GM19099 (cell line): ENCODE measurements around the gene GPC1.

Experiments used
- POLR2A ChIP-seq: IDR thresholded peaks from 3 replicates; pipeline ENCODE4 v1.6.1; 2011; ENCODE audit warnings: low read depth; ENCODE audit not compliant: insufficient read length; ENCODE audit errors: extremely low read depth

GPC1 gene

DNA sequence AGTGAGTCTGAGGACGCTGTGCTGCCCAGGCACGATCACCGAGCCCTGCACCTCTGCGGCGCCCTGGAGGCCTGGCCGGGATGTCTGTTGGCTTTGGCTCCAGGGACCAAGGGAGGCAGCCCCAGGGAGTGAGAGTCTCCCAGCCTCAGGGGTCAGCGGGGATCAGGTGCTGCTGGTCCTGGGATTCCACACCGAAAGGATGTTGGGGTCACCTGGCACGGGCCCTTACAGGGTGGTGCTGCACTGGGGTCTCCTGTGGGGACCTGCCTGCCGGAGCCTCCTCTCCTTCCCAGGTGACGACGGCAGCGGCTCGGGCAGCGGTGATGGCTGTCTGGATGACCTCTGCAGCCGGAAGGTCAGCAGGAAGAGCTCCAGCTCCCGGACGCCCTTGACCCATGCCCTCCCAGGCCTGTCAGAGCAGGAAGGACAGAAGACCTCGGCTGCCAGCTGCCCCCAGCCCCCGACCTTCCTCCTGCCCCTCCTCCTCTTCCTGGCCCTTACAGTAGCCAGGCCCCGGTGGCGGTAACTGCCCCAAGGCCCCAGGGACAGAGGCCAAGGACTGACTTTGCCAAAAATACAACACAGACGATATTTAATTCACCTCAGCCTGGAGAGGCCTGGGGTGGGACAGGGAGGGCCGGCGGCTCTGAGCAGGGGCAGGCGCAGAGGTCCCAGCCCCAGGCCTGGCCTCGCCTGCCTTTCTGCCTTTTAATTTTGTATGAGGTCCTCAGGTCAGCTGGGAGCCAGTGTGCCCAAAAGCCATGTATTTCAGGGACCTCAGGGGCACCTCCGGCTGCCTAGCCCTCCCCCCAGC is 30.5 kb downstream of the GPC1 start:
- TF ChIP-seq POLR2A: no peak

- TF ChIP-seq POLR2A: no peak
Observed at GRCh38 chr2:240466579-240467148, 31.2 kb downstream of the GPC1 start.

DNA sequence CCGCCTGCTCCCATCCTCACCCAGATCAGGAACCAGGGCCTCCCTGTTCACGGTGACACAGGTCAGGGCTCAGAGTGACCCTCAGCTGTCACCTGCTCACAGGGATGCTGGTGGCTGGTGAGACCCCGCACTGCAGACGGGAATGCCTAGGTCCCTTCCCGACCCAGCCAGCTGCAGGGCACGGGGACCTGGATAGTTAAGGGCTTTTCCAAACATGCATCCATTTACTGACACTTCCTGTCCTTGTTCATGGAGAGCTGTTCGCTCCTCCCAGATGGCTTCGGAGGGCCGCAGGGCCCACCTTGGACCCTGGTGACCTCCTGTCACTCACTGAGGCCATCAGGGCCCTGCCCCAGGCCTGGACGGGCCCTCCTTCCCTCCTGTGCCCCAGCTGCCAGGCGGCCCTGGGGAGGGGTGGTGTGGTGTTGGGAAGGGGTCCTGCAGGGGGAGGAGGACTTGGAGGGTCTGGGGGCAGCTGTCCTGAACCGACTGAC is 31.7 kb downstream of the GPC1 start:
- no peak for TF ChIP-seq POLR2A

GRCh38 chr2:240467659-240468302 is 32.3 kb downstream of the GPC1 start:
- no peak for TF ChIP-seq POLR2A

DNA sequence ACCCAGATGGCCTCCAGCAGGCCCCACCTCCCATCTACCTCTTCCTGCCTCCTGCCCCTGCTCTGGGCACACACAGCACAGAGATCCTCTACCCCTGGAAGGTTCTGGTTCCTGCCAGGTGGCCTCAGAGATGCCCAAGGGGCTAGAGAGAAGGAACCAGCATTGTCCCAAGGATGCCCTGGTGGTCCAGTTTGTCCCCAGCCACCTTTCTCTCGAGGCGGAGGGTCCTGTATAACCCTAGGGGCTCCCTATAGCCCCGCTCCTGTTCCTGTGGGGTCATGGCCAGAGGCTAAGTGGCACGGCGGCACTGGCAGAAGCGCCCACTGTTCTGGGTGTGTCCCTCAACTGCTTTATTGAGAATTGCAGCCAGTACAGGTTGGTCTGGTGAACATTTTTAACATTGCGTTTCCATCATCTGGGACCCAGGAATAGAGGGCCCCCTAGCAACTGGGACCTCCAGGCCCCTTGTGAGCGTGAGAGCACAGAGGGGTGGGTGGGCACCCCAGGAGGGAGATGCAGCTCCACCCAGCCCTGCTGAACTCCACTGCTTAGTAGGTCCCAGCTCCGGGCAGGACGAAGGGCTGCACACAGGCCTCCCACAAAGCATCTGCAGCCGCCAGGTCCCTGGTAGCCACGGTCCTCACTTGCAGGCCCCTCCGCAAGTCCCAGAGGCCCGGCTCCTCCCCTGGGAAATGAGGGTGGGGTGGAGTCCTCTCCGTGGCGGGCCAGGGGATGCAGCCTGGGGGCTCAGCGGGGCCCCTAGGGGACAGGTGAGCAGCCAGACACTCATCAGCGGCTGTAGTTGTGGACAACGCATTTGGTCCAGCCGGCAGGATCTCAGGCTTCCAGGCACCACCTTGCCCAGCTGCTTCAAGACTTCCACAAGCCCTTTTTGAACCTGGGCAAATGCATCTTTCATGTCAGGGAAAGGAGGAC is 33.1 kb downstream of the GPC1 start:
- no peak for TF ChIP-seq POLR2A

DNA sequence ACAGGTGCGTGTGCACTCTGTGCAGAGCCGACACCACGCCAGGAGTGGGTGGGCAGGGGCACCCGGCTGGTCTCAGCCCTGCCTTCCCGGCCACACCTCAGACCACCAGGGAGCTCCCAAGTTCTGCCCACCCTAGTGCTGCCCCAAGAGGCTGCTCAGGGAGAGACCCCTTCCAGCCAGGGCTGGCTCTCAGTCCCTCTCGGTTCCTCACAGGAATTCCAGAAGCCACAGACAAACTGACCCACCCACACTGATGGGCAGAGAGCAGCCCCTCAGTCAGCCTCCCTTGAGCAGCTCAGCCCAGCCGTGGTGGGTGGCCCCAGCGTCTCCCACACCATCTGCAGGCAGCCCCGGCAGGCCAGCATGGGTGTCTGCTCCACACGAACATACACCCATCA is 33.8 kb downstream of the GPC1 start:
- no peak for TF ChIP-seq POLR2A

- no peak for TF ChIP-seq POLR2A
Observed at GRCh38 chr2:240469740-240470139, 34.3 kb downstream of the GPC1 start.

GRCh38 chr2:240472078-240472790 is 36.8 kb downstream of the GPC1 start:
- no peak for TF ChIP-seq POLR2A

- TF ChIP-seq POLR2A: no peak
Observed at GRCh38 chr2:240473211-240473610, 37.7 kb downstream of the GPC1 start.

DNA sequence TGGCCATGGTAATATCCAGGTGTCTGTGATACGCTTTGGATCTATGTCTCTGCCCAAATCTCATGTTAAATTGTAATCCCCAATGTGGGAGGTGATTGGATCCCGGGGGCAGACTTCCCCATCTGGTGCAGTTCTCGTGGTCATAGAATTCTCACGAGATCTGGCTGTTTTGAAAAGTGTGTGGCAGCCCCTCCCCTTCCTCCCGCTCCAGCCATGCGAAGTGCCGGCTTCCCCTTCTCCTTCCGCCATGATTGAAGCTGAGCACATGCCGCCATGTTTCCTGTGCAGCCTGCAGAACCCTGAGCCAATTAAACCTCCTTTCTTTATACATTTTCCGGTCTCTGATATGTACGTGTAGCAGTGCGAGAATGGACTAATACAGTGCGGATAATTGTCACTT is 42.5 kb downstream of the GPC1 start:
- TF ChIP-seq POLR2A: no peak

DNA sequence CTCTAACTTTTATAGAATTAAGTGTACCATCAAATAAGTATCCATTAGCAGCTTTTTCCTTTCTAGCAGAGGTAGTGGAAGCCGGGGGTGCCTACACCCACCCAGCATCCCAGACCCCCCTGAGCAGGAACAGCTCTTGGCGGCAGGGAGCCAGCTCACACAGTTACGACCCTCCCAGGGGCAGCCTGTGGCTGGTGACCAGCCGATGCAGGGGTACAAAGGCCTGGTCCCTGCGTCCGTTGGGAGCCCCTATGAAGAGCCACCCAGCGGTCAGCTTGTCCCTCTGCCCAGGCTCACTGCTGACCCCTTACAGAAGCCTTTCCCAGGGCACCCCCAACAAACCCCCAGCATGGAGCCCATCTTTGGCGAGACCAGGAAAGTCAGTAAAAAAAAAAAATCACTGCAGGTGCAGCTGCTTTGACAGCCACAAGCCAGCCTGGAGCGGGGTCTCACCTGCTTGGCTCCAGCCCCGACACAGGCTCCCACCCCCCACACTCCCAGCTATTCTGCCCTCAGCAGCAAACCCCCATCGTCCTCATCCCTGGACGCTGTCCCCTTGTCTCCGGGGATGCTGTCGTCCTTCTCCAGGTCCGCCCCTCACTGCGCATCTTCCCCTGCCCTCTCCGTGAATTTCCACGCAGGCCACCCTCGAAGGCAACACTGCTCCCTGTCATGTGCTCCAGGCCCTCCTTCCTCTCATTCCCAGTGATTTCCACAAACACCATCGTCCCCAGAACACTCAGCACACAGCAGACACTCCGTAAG is 43.1 kb downstream of the GPC1 start:
- TF ChIP-seq POLR2A: no peak

DNA sequence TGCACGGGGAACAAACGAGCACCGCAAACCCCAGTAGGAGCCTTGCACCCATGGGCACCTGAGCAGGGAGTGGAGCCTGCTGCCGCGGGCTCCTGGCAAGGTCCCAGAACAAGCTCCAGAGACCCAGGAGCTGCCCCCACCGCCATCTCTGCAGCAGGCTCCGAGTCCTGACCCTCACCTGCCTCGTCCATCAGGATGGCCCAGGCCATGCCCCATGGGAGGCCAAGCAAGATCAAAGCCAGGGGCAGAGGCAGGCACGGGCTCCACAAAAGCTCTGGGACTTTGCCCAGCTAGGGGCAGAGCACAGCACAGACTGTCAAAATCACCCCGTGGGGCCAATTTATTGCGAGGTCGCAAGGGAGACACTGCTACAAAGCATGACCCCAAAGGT is 43.6 kb downstream of the GPC1 start:
- no peak for TF ChIP-seq POLR2A

DNA sequence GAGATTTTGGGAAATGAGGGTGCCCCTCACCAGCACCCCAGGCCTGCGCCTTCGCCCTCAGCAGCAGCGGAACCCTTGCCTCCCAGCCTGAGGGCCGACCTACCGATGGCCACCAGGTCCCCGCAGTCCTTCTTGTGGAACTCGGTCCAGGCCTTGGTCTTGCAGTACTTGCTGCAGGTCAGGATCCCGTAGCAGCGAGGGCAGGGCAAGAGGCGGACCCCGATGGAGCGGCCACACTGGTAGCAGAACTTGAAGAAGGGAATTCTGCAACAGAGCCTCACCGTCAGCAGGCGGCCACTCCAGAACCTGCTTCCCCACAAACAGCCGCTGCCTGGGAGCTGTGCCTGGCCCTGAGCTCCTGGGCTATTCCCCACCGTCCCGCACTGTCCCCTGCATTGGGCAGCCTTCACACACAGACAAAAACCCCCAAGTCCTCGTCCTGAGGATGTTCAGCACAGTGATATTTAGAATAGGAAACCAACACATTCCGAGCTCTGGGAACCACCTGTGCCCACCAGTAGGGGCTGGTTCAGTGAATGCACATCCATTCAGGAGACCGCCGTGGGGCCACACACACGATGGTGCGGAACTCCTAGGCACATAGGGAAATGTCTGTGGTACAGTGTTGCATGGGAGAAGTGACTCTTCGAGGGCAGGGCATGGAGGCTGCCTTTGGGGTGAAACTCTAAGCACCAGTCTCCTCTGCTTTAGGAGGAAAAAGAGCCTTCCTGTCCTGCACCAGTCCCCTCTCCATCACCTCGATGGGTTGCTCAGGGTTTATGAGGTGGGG is 45.6 kb downstream of the GPC1 start:
- TF ChIP-seq POLR2A: no peak
